Measurements from ENCODE around the gene EXOC7. TPM values are rescaled to one million over a fixed set of nuclear protein-coding genes. Genes with fewer than 3 reads are reported as not detected.

Gene EXOC7
- polyA plus RNA-seq, 1 donor from 2014 or later: 146 TPM

- no peak for TF ChIP-seq RAD21 (conservative IDR thresholded peaks at IDR 0.05)
- Histone ChIP-seq H3K27ac (ENCODE audit: low read length) (no peak overlapping the region), H3K27me3 (ENCODE audit: insufficient read depth, low read depth, low read length) (no peaks in the 10 kb centered on the region), H3K9me3 (ENCODE audit: low read length) (no peaks in the 10 kb centered on the region), H2AFZ (ENCODE audit: low read depth, low read length) (no peak overlapping the region), H3K4me2 (ENCODE audit: low read length) (no peak overlapping the region), H3K9ac (ENCODE audit: low read length) (no peak overlapping the region), H3K4me3 (ENCODE audit: low read length) (no peak overlapping the region), H3K9me2 (ENCODE audit: insufficient read depth, low read length) (no peaks in the 10 kb centered on the region), H3K36me3 (ENCODE audit: insufficient read depth, low read length) (no peaks in the 10 kb centered on the region), H4K20me1 (ENCODE audit: insufficient read depth) (no peaks in the 10 kb centered on the region), H3K79me2 (replicated peaks; ENCODE audit: insufficient read depth, low read length) (no peaks in the 10 kb centered on the region), H3F3A (ENCODE audit: insufficient read depth, low read length, poor library complexity, severe bottlenecking) (no peaks in the 10 kb centered on the region)
These were observed 42.7 kb upstream of the EXOC7 start for GRCh38 chr17:76146053-76146851.

DNA sequence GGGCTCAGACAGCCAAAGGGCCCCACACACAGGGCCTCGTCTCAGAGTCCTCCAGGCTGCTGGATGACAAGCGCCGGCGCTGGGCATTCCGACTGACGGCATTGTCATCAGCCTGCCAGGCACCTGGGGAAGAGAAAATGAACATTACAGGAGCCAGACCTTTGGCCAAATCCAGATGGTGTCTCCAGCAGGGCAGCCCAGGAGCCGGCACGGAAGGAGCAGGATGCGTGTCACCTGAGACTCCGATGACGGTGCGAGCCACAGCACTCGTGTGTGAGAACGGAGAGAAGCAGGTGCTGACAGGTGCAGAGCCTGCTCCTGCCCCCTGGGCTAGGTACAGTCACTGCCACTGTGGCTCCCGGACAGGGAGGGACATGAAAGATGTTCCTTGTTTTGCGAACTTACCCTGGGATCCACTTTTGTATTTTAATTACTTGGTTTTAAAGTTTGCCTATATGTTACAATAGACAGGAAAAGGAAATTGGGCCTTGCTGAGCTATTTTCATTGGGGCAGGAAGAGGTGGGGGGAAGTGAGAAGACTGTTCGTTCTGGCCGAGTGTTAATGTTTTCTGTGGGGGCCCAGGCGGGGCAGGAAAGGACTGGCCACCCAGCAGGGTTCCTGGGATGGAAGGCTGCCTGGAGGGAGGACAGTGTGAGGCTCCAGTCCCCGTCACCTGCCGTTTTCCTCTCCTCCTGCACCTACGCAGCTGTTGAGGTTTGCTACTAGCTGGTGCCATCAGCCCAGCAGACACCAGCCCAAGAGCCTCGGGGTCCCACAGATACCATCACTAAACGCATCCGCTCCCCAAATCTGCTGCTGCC lies 41.9 kb upstream of the EXOC7 start:
- H4K20me1 ChIP-seq (ENCODE audit: insufficient read depth): no peaks in the 10 kb centered on the region
- no peaks in the 10 kb centered on the region for H3K9me2 ChIP-seq (ENCODE audit: insufficient read depth, low read length)
- no peaks in the 10 kb centered on the region for H3K79me2 ChIP-seq (replicated peaks; ENCODE audit: insufficient read depth, low read length)
- H3K27me3 ChIP-seq (ENCODE audit: insufficient read depth, low read depth, low read length): peaks cover 6% of the 10 kb centered on the region
- H2AFZ ChIP-seq (ENCODE audit: low read depth, low read length): no peak overlapping the region
- no peak overlapping the region for H3K9ac ChIP-seq (ENCODE audit: low read length)
- H3K4me2 ChIP-seq (ENCODE audit: low read length): no peak overlapping the region
- no peaks in the 10 kb centered on the region for H3K9me3 ChIP-seq (ENCODE audit: low read length)
- TF ChIP-seq EP300 (conservative IDR thresholded peaks at IDR 0.05; ENCODE audit: poor library complexity, severe bottlenecking) (no peak), POLR2AphosphoS5 (IDR thresholded peaks at IDR 0.05) (no peak), RAD21 (conservative IDR thresholded peaks at IDR 0.05) (no peak)
- H3K27ac ChIP-seq (ENCODE audit: low read length): no peak overlapping the region
- H3K36me3 ChIP-seq (ENCODE audit: insufficient read depth, low read length): no peaks in the 10 kb centered on the region
- no peak overlapping the region for H3K4me3 ChIP-seq (ENCODE audit: low read length)
- no peaks in the 10 kb centered on the region for H3F3A ChIP-seq (ENCODE audit: insufficient read depth, low read length, poor library complexity, severe bottlenecking)

DNA sequence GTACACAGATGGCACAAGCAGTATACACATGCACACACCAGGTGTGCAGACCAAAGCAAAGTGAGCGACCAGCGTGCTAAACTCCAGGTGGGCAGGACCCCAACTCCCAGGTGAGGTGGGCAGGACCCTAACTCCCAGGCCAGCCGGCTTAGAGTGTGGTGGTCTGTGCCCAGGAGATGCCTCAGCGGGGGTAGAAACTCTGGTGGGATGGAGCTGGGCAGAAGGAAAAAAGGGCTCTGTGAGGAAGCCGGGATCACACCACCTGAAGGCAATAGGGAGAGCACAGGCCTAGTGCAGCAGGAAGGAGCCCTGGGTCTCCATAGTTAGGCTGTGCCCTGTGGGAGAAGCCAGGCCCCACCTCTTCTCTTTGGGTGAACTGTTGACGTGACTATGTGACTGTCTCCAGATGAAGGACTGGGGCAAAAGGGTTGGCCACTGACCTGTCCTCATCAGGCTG lies 39.0 kb upstream of the EXOC7 start:
- Histone ChIP-seq H3K4me3 (ENCODE audit: low read length) (no peak overlapping the region), H3K9me3 (ENCODE audit: low read length) (no peaks in the 10 kb centered on the region), H3K9me2 (ENCODE audit: insufficient read depth, low read length) (no peaks in the 10 kb centered on the region), H3F3A (ENCODE audit: insufficient read depth, low read length, poor library complexity, severe bottlenecking) (no peaks in the 10 kb centered on the region), H3K9ac (ENCODE audit: low read length) (no peak overlapping the region), H3K4me2 (ENCODE audit: low read length) (no peak overlapping the region), H4K20me1 (ENCODE audit: insufficient read depth) (no peaks in the 10 kb centered on the region), H3K79me2 (replicated peaks; ENCODE audit: insufficient read depth, low read length) (no peaks in the 10 kb centered on the region), H3K27me3 (ENCODE audit: insufficient read depth, low read depth, low read length) (peaks cover 18% of the 10 kb centered on the region), H3K36me3 (ENCODE audit: insufficient read depth, low read length) (no peaks in the 10 kb centered on the region), H2AFZ (ENCODE audit: low read depth, low read length) (no peak overlapping the region), H3K27ac (ENCODE audit: low read length) (no peak overlapping the region)
- TF ChIP-seq RAD21 (conservative IDR thresholded peaks at IDR 0.05) (no peak), EP300 (conservative IDR thresholded peaks at IDR 0.05; ENCODE audit: poor library complexity, severe bottlenecking) (no peak), POLR2AphosphoS5 (IDR thresholded peaks at IDR 0.05) (no peak), MXI1 (conservative IDR thresholded peaks at IDR 0.05; ENCODE audit: poor library complexity, severe bottlenecking) (no peak), EZH2 (IDR thresholded peaks at IDR 0.05; ENCODE audit: borderline replicate concordance, insufficient read depth, low read length, poor library complexity, severe bottlenecking) (no peak), TAF1 (IDR thresholded peaks at IDR 0.05; ENCODE audit: low read depth) (no peak), SMC3 (conservative IDR thresholded peaks at IDR 0.05; ENCODE audit: poor library complexity) (no peak)
- TF ChIP-seq, protein P1, sequence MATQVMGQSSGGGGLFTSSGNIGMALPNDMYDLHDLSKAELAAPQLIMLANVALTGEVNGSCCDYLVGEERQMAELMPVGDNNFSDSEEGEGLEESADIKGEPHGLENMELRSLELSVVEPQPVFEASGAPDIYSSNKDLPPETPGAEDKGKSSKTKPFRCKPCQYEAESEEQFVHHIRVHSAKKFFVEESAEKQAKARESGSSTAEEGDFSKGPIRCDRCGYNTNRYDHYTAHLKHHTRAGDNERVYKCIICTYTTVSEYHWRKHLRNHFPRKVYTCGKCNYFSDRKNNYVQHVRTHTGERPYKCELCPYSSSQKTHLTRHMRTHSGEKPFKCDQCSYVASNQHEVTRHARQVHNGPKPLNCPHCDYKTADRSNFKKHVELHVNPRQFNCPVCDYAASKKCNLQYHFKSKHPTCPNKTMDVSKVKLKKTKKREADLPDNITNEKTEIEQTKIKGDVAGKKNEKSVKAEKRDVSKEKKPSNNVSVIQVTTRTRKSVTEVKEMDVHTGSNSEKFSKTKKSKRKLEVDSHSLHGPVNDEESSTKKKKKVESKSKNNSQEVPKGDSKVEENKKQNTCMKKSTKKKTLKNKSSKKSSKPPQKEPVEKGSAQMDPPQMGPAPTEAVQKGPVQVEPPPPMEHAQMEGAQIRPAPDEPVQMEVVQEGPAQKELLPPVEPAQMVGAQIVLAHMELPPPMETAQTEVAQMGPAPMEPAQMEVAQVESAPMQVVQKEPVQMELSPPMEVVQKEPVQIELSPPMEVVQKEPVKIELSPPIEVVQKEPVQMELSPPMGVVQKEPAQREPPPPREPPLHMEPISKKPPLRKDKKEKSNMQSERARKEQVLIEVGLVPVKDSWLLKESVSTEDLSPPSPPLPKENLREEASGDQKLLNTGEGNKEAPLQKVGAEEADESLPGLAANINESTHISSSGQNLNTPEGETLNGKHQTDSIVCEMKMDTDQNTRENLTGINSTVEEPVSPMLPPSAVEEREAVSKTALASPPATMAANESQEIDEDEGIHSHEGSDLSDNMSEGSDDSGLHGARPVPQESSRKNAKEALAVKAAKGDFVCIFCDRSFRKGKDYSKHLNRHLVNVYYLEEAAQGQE (IDR thresholded peaks at IDR 0.05; ENCODE audit: borderline replicate concordance): no peak
- TF ChIP-seq, protein P2, sequence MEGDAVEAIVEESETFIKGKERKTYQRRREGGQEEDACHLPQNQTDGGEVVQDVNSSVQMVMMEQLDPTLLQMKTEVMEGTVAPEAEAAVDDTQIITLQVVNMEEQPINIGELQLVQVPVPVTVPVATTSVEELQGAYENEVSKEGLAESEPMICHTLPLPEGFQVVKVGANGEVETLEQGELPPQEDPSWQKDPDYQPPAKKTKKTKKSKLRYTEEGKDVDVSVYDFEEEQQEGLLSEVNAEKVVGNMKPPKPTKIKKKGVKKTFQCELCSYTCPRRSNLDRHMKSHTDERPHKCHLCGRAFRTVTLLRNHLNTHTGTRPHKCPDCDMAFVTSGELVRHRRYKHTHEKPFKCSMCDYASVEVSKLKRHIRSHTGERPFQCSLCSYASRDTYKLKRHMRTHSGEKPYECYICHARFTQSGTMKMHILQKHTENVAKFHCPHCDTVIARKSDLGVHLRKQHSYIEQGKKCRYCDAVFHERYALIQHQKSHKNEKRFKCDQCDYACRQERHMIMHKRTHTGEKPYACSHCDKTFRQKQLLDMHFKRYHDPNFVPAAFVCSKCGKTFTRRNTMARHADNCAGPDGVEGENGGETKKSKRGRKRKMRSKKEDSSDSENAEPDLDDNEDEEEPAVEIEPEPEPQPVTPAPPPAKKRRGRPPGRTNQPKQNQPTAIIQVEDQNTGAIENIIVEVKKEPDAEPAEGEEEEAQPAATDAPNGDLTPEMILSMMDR (IDR thresholded peaks at IDR 0.05; ENCODE audit: poor library complexity, severe bottlenecking): no peak
